GM23248 (cell line): Measurements from ENCODE around the gene NPIPB2.

Experiments used
- EZH2 ChIP-seq: fragments of 200-600 bp; sonication (generic); IDR thresholded peaks from 2 replicates; pipeline ENCODE4 v1.6.1; 2018; ENCODE audit warnings: antibody characterized with exemption, mild to moderate bottlenecking; ENCODE audit not compliant: insufficient read depth, poor library complexity, severe bottlenecking
- EZH2phosphoT487 ChIP-seq: fragments of 200-600 bp; sonication (generic); IDR thresholded peaks from 2 replicates; pipeline ENCODE4 v1.6.1; 2018; ENCODE audit warnings: antibody characterized with exemption, moderate library complexity, mild to moderate bottlenecking, low read depth; ENCODE audit not compliant: insufficient read depth

GRCh38 chr16:11892761-11893160 lies 49.1 kb downstream of the NPIPB2 start:
- TF ChIP-seq EZH2 (no peak), EZH2phosphoT487 (no peak)
